Kidney epithelial cell (primary cell): ENCODE data around the gene VPS9D1. TPM values are rescaled to one million over a fixed set of nuclear protein-coding genes. Genes with fewer than 3 reads are reported as not detected.
"Not testable (repeated sequence)": the region's sequence is repeated elsewhere in the genome, so short reads cannot be mapped to it uniquely, and the experiment has no call there.

Source experiments
- DNase-seq: peaks from one replicate; pipeline ENCODE4 v3.0.0-alpha.2; 2010; ENCODE audit warnings: low read depth
- H3K27me3 ChIP-seq: 2 replicates; pipeline ENCODE4 v1.6.0; 2011; ENCODE audit warnings: low read length; ENCODE audit not compliant: control insufficient read depth, insufficient read depth
- H3K36me3 ChIP-seq: 2 replicates; pipeline ENCODE4 v1.5.1; 2011; ENCODE audit warnings: low read length; ENCODE audit not compliant: control insufficient read depth, insufficient read depth
- H3K4me3 ChIP-seq: 2 replicates; pipeline ENCODE4 v1.5.1; 2011; ENCODE audit warnings: low read depth, mild to moderate bottlenecking, control low read depth, low read length
- total RNA-seq: library from RNA; depleted of rRNA; stranded (reverse); fragments of >200 nt; gene quantifications from 2 replicates; pipeline ENCODE4 v1.2.3, GENCODE V29; 2015
- TF ChIP-seq, protein P1 (sequence below): IDR thresholded peaks from 2 replicates; pipeline ENCODE4 v1.5.1; 2011; ENCODE audit warnings: mild to moderate bottlenecking, moderate library complexity, low read length, control low read depth, inconsistent platforms; ENCODE audit not compliant: insufficient read depth, poor library complexity, severe bottlenecking

Gene VPS9D1
- total RNA-seq, 1 donor from 2014 or later = 9.3 TPM

DNA sequence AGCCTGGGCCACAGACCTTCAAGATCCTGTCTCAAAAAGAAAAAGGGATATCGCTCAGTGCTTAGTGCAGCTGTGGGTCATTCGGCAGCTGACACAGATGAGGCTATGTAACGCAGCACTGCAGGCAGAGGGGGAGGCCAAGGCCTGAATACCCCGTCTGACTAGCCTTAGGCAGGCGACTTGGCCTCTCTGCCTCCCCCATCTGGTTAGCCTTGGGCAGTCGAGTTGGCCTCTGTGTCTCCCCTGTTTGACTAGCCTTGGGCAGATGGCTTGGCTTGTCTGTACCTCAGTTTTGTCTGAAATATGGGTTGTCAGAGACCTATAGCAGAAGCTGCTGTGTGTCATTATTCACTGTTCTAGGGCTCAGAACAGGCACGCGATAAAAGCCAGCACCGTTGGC is 53.1 kb downstream of the VPS9D1 start:
- TF ChIP-seq, protein P1, sequence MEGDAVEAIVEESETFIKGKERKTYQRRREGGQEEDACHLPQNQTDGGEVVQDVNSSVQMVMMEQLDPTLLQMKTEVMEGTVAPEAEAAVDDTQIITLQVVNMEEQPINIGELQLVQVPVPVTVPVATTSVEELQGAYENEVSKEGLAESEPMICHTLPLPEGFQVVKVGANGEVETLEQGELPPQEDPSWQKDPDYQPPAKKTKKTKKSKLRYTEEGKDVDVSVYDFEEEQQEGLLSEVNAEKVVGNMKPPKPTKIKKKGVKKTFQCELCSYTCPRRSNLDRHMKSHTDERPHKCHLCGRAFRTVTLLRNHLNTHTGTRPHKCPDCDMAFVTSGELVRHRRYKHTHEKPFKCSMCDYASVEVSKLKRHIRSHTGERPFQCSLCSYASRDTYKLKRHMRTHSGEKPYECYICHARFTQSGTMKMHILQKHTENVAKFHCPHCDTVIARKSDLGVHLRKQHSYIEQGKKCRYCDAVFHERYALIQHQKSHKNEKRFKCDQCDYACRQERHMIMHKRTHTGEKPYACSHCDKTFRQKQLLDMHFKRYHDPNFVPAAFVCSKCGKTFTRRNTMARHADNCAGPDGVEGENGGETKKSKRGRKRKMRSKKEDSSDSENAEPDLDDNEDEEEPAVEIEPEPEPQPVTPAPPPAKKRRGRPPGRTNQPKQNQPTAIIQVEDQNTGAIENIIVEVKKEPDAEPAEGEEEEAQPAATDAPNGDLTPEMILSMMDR = no peak

DNA sequence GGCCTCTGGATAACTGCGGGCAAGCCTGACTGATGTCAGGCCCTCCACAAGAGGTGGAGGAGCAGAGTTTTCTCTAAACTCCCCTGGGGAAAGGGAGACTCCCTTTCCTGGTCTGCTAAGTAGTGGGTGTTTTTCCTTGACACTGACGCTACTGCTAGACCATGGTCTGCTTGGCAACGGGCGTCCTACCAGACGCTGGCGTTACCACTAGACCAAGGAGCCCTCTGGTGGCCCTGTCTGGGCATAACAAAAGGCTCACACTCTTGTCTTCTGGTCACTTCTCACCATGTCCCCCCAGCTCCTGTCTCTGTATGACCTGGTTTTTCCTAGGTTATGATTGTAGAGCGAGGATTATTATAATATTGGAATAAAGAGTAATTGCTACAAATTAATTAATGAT is 53.7 kb downstream of the VPS9D1 start:
- H3K36me3 ChIP-seq, H3K27me3 ChIP-seq, H3K4me3 ChIP-seq, DNase-seq: not testable (repeated sequence)

More for the DNA sequence above, 53.1 kb downstream of the VPS9D1 start:
- DNase-seq = no peak
- H3K36me3 ChIP-seq = peaks cover 1% of the 10 kb centered on the region
- no peaks in the 10 kb centered on the region for H3K27me3 ChIP-seq
- H3K4me3 ChIP-seq = no peak overlapping the region

DNA sequence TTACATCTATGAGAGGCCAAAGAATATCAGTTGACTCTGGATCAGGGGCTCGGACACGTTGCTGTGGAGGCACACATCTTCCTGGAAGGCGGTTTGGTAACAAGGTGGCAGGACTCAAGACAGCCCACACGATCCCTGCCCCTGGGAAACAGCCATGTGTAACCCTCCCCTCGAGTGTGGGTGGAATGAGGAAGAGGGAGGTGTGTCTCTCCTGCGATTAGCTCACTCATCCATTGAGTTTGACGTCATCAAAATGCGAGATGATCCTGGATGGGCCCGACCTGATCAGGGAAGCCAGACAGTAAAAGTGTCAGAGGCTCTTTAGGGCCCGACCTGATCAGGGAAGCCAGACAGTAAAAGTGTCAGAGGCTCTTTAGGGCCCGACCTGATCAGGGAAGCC is 56.5 kb downstream of the VPS9D1 start:
- H3K36me3 ChIP-seq, DNase-seq, H3K4me3 ChIP-seq, H3K27me3 ChIP-seq: not testable (repeated sequence)

DNA sequence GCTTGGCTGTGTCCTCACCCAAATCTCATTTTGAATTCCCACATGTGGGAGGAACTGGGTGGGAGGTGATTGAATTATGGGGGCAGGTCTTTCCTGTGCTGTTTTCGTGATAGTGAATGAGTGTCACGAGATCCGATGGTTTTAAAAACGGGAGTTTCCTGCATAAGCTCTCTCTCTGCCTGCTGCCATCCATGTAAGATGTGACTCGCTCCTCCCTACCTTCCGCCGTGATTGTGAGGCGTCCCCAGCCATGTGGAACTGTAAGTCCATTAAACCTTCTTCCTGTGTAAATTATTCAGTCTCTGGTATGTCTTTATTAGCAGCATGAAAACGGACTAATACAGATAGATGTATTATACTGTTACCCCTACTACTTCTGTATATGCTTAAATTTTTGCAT is 59.5 kb downstream of the VPS9D1 start:
- Histone ChIP-seq H3K36me3 (peaks cover 5% of the 10 kb centered on the region), H3K4me3 (no peak overlapping the region), H3K27me3 (no peaks in the 10 kb centered on the region)
- TF ChIP-seq, protein P1 = no peak
- DNase-seq = no peak

DNA sequence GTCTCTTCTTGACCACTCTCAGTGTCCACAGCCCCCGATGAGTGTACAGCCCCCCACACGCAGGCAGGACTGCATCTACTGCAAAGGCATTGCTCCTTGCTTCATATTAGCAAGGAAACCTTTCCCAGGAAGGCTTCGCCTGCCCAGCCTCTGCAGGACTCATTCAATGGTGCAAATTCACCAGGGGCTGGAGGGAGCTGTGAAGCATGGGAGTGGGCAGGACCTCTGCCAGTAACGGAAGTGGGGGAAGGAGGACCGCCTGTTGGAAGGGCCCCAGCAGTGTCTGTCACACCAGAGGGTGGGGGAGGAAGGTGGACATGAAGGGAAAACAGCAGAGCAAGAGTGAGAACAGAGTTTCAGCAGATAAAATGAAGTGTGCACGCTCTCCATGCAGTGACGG is 60.6 kb downstream of the VPS9D1 start:
- TF ChIP-seq, protein P1 = no peak

DNA sequence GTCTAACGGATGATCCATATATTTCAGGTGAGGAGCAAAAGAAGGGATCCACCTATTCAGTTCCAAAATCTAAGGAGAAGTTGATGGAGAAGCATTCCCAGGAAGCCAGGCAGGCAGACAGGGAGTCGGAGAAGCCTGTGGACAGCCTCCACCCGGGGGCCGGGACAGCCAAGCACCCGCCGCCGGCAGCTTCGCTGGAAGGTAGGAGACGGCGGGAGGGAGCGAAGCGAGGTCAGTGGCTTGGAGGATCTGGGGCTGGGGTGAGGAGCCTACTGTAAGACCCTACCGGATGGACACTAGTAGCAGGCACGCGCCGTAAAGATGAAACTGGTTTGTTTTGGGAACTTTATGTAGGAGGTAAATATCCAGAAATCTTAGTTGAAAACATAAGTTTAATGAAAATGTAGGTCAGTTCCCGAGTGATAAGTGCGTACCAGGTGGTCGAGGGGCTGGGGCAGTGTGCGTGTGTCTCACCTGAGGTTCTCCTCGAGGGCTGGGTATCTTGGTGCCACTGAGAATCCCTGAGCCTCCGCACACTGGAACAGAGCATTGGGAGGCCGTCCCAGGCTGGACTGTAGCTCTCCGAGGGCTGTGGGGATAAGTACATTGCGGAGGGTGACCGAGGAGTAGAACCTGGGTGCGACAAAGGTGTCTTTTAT is 62.3 kb downstream of the VPS9D1 start:
- Histone ChIP-seq H3K4me3 (peak overlapping the region; percentile 86), H3K27me3 (no peaks in the 10 kb centered on the region), H3K36me3 (peaks cover 4% of the 10 kb centered on the region)
- TF ChIP-seq, protein P1 = no peak
- no peak for DNase-seq

More for the DNA sequence above, 60.6 kb downstream of the VPS9D1 start:
- DNase-seq = no peak
- Histone ChIP-seq H3K36me3 (peaks cover 5% of the 10 kb centered on the region), H3K4me3 (no peak overlapping the region), H3K27me3 (no peaks in the 10 kb centered on the region)
